ENCODE results near the gene LRRN2. TPM values are rescaled to one million over a fixed set of nuclear protein-coding genes. Genes with fewer than 3 reads are reported as not detected.

The LRRN2 gene
- total RNA-seq, 1 experiment from 2014 or later: not detected

DNA sequence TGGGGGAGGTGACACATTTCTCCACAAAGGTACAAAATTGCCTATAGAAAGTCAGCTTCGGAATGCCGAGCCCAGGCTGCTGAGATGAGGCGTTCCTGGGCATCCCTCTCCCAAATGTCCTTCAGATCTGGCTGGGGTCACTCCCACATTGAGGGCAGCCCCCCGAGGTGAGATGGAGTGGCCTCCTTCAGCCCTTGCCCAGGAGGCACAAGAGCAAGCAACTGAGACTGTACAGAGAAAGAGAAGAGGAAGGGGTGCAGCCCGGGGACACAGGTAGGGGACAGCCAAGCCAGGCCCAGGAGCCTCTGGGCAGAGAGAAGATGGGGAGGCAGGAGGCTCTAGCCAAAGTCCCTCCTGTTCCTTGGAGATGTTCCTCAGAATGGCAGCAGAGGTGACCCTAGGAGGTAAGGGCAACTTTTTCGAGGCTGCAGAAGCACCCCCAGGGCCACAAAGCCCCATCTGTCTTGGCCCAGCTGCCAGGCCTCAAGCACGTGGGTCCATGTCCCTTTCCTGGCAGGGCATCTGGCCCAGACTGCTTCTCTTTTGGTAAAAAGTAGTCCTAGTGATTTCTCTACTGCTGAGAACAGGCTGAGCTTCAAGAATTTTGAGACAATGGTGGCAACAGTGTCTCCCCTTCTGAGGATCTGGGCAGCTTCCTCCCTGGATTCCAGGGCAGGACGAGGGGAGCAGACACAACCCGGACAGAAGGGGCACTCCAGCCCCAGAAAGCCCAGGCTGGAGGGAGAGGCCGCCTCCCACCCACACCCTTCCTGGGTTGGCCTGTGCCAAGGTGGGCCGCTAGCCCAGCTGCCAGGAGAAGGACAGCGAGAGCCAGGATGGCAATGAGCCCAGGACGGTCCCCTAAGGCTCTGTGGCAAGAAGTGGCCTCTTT is 68.0 kb downstream of the LRRN2 start:
- no peaks in the 10 kb centered on the region for H3K9me3 ChIP-seq
- intact Hi-C loops (cut with micrococcal nuclease; ENCODE audit: unreplicated experiment): no loop called here
- ChIA-PET POLR2A (no interaction called here), CTCF (no interaction called here)
- H3K4me3 ChIP-seq (ENCODE audit: low read depth, low read length): no peak overlapping the region
- H3K27me3 Mint-ChIP-seq (ENCODE audit: insufficient read depth, unreplicated experiment): no peaks in the 10 kb centered on the region
- no peaks in the 10 kb centered on the region for H3K4me1 Mint-ChIP-seq (ENCODE audit: low read depth, unreplicated experiment)
- H3K27ac Mint-ChIP-seq (ENCODE audit: unreplicated experiment): no peak overlapping the region
- TF ChIP-seq, protein P1, sequence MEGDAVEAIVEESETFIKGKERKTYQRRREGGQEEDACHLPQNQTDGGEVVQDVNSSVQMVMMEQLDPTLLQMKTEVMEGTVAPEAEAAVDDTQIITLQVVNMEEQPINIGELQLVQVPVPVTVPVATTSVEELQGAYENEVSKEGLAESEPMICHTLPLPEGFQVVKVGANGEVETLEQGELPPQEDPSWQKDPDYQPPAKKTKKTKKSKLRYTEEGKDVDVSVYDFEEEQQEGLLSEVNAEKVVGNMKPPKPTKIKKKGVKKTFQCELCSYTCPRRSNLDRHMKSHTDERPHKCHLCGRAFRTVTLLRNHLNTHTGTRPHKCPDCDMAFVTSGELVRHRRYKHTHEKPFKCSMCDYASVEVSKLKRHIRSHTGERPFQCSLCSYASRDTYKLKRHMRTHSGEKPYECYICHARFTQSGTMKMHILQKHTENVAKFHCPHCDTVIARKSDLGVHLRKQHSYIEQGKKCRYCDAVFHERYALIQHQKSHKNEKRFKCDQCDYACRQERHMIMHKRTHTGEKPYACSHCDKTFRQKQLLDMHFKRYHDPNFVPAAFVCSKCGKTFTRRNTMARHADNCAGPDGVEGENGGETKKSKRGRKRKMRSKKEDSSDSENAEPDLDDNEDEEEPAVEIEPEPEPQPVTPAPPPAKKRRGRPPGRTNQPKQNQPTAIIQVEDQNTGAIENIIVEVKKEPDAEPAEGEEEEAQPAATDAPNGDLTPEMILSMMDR (IDR thresholded peaks at IDR 0.05; ENCODE audit: insufficient read depth in 1 of 2, low read depth in 1 of 2, low read length in 1 of 2, severe bottlenecking in 1 of 2, unreplicated experiment in 1 of 2): no peak
- no peaks in the 10 kb centered on the region; the same call in 1 of the 2 replicates for H3K4me1 ChIP-seq
- no peak for DNase-seq
- no peaks in the 10 kb centered on the region for H3K9me3 Mint-ChIP-seq (ENCODE audit: unreplicated experiment)
- BruUV-seq (replicated peaks): no TSS peak
- no peaks in the 10 kb centered on the region for H3K27me3 ChIP-seq (replicated peaks; ENCODE audit: control insufficient read depth, insufficient read depth, low read length)
- H3K4me3 Mint-ChIP-seq (ENCODE audit: unreplicated experiment): no peak overlapping the region
- no peaks in the 10 kb centered on the region for H3K36me3 Mint-ChIP-seq (ENCODE audit: insufficient read depth, unreplicated experiment)
- H3K36me3 ChIP-seq (ENCODE audit: control insufficient read depth, insufficient read depth, low read length): no peaks in the 10 kb centered on the region

DNA sequence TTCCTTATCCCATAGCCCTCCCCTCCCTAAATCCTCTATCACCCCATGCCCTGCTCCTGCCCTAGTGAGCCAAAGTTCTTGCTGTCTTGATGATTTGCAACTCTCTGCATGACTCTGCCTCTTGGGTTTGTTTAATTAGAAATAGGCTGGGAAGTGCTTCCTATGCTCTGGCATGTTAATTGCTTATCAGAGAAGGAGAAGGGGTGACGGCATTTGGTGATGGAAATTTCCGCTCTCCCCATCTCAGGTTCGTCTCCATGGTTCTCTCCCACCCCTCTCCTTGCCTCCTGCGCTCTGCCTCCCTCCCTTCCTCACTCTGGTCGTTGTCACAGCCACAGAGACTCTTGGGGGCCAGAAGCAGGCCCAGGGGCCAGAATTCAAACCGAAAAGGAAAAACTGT is 68.9 kb downstream of the LRRN2 start:
- Mint-ChIP-seq H3K27ac (ENCODE audit: unreplicated experiment) (no peak overlapping the region), H3K9me3 (ENCODE audit: unreplicated experiment) (no peaks in the 10 kb centered on the region), H3K36me3 (ENCODE audit: insufficient read depth, unreplicated experiment) (no peaks in the 10 kb centered on the region), H3K4me1 (ENCODE audit: low read depth, unreplicated experiment) (no peaks in the 10 kb centered on the region), H3K4me3 (ENCODE audit: unreplicated experiment) (no peak overlapping the region), H3K27me3 (ENCODE audit: insufficient read depth, unreplicated experiment) (peaks cover 3% of the 10 kb centered on the region)
- no peaks in the 10 kb centered on the region for H3K9me3 ChIP-seq
- POLR2A ChIA-PET: no interaction called here
- H3K4me1 ChIP-seq: no peaks in the 10 kb centered on the region
- CTCF ChIA-PET: no interaction called here
- DNase-seq: no peak
- H3K27me3 ChIP-seq (replicated peaks; ENCODE audit: control insufficient read depth, insufficient read depth, low read length): no peaks in the 10 kb centered on the region
- intact Hi-C loops (cut with micrococcal nuclease; ENCODE audit: unreplicated experiment): no loop called here
- TF ChIP-seq, protein P1 (IDR thresholded peaks at IDR 0.05; ENCODE audit: insufficient read depth in 1 of 2, low read depth in 1 of 2, low read length in 1 of 2, severe bottlenecking in 1 of 2, unreplicated experiment in 1 of 2): no peak
- H3K4me3 ChIP-seq (ENCODE audit: low read depth, low read length): no peak overlapping the region
- BruUV-seq (replicated peaks): no TSS peak
- H3K36me3 ChIP-seq (ENCODE audit: control insufficient read depth, insufficient read depth, low read length): no peaks in the 10 kb centered on the region

DNA sequence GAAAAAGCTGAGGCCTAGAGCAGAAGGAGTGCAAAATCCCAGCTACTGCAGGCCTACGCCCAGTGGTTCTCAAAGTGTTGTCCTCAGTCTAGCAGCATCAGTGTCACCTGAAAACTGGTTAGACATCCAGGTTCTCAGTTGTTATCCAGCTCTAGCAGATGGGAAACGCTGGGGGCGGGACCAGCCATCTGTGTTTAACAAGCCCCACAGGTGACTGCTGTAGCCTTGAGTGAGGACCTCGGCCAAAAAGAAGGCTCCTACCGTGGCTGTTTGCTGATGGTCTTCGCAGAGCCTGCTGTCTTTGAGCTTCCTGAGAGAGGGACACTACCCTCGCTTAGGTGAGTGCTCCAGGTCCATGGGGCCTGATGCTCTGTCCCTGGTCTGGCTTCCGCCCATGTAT is 69.7 kb downstream of the LRRN2 start:
- no peaks in the 10 kb centered on the region for H3K9me3 Mint-ChIP-seq (ENCODE audit: unreplicated experiment)
- H3K4me1 Mint-ChIP-seq (ENCODE audit: low read depth, unreplicated experiment): no peaks in the 10 kb centered on the region
- intact Hi-C loops (cut with micrococcal nuclease; ENCODE audit: unreplicated experiment): no loop called here
- no peaks in the 10 kb centered on the region for H3K27me3 ChIP-seq (replicated peaks; ENCODE audit: control insufficient read depth, insufficient read depth, low read length)
- no peaks in the 10 kb centered on the region for H3K36me3 ChIP-seq (ENCODE audit: control insufficient read depth, insufficient read depth, low read length)
- H3K4me3 ChIP-seq (ENCODE audit: low read depth, low read length): no peak overlapping the region
- H3K4me3 Mint-ChIP-seq (ENCODE audit: unreplicated experiment): no peak overlapping the region
- CTCF ChIA-PET: no interaction called here
- no peaks in the 10 kb centered on the region for H3K36me3 Mint-ChIP-seq (ENCODE audit: insufficient read depth, unreplicated experiment)
- no peak for DNase-seq
- TF ChIP-seq, protein P1 (IDR thresholded peaks at IDR 0.05; ENCODE audit: insufficient read depth in 1 of 2, low read depth in 1 of 2, low read length in 1 of 2, severe bottlenecking in 1 of 2, unreplicated experiment in 1 of 2): no peak
- H3K9me3 ChIP-seq: no peaks in the 10 kb centered on the region
- POLR2A ChIA-PET: no interaction called here
- no peak overlapping the region for H3K27ac Mint-ChIP-seq (ENCODE audit: unreplicated experiment)
- no peaks in the 10 kb centered on the region for H3K4me1 ChIP-seq
- peaks cover 3% of the 10 kb centered on the region for H3K27me3 Mint-ChIP-seq (ENCODE audit: insufficient read depth, unreplicated experiment)
- no TSS peak for BruUV-seq (replicated peaks)

Data from Caco-2 (cell line).